HepG2 (cell line): ENCODE results near the gene DDRGK1. TPM values are rescaled to one million over a fixed set of nuclear protein-coding genes. Genes with fewer than 3 reads are reported as not detected.
A peak's percentile ranks its signal among the peaks of the same experiment; 100 is the strongest.

Source experiments
- ATF1 ChIP-seq: IDR thresholded peaks from 2 replicates; pipeline ENCODE4 v1.6.1; 2016; ENCODE audit warnings: mild to moderate bottlenecking, control low read depth
- CENPBD1 ChIP-seq: sonication (generic); formaldehyde crosslinking; IDR thresholded peaks from 2 replicates; pipeline ENCODE4 v1.8.0; 2022; ENCODE audit warnings: missing genetic modification reagents, low read depth, mild to moderate bottlenecking, borderline replicate concordance
- IRF2 ChIP-seq: IDR thresholded peaks from 2 replicates; pipeline ENCODE4 v1.6.1; 2018; ENCODE audit warnings: missing genetic modification reagents, missing compliant biosample characterization
- KLF6 ChIP-seq: IDR thresholded peaks from 2 replicates; pipeline ENCODE4 v1.8.0; 2016; ENCODE audit warnings: missing biosample characterization, missing genetic modification reagents
- MYNN ChIP-seq: sonication (generic); formaldehyde crosslinking; IDR thresholded peaks from 2 replicates; pipeline ENCODE4 v1.4.0; 2020; ENCODE audit warnings: mild to moderate bottlenecking, low read depth, missing genetic modification reagents
- NFE2L1 ChIP-seq: sonication (generic); formaldehyde crosslinking; IDR thresholded peaks from 2 replicates; pipeline ENCODE4 v1.4.0; 2020; ENCODE audit warnings: missing genetic modification reagents, mild to moderate bottlenecking, borderline replicate concordance
- NFKBIZ ChIP-seq: IDR thresholded peaks from 2 replicates; pipeline ENCODE4 v1.6.1; 2018; ENCODE audit warnings: missing genetic modification reagents, missing compliant biosample characterization
- PITX1 ChIP-seq: sonication (generic); formaldehyde crosslinking; IDR thresholded peaks from 2 replicates; pipeline ENCODE4 v1.5.1; 2020; ENCODE audit warnings: mild to moderate bottlenecking, missing genetic modification reagents
- PRDM10 ChIP-seq: sonication (generic); formaldehyde crosslinking; IDR thresholded peaks from 2 replicates; pipeline ENCODE4 v1.4.0; 2020; ENCODE audit warnings: low read depth, missing genetic modification reagents
- PRPF4 ChIP-seq: fragments of 200-400 bp; formaldehyde crosslinking; IDR thresholded peaks from 2 replicates; pipeline ENCODE4 v1.6.1; 2016; ENCODE audit warnings: low read length, low read depth; ENCODE audit not compliant: poor library complexity, severe bottlenecking
- SMAD9 ChIP-seq: sonication (generic); formaldehyde crosslinking; IDR thresholded peaks from 2 replicates; pipeline ENCODE4 v1.5.1; 2020; ENCODE audit warnings: mild to moderate bottlenecking, missing genetic modification reagents
- SRSF9 ChIP-seq: fragments of 200-400 bp; formaldehyde crosslinking; IDR thresholded peaks from 2 replicates; pipeline ENCODE4 v1.6.1; 2018; ENCODE audit warnings: borderline replicate concordance, mild to moderate bottlenecking, low read depth, low read length; ENCODE audit not compliant: insufficient read depth, poor library complexity, severe bottlenecking
- STAG1 ChIP-seq: sonication (generic); formaldehyde crosslinking; IDR thresholded peaks from 2 replicates; pipeline ENCODE4 v1.4.0; 2020; ENCODE audit warnings: missing genetic modification reagents
- TCF7L2 ChIP-seq: IDR thresholded peaks from 2 replicates; pipeline ENCODE4 v1.6.1; 2011; ENCODE audit warnings: mild to moderate bottlenecking, low read depth, low read length, moderate library complexity
- TEF ChIP-seq: sonication (generic); formaldehyde crosslinking; IDR thresholded peaks from 2 replicates; pipeline ENCODE4 v1.5.0; 2020; ENCODE audit warnings: missing genetic modification reagents
- THYN1 ChIP-seq: sonication (generic); formaldehyde crosslinking; IDR thresholded peaks from 2 replicates; pipeline ENCODE4 v1.8.1; 2023; ENCODE audit warnings: low read depth, mild to moderate bottlenecking, moderate library complexity, missing genetic modification reagents, borderline replicate concordance
- ZMYM3 ChIP-seq: sonication (generic); formaldehyde crosslinking; IDR thresholded peaks from 2 replicates; pipeline ENCODE4 v1.5.1; 2020; ENCODE audit warnings: mild to moderate bottlenecking, missing genetic modification reagents
- ZNF251 ChIP-seq: sonication (generic); formaldehyde crosslinking; IDR thresholded peaks from 2 replicates; pipeline ENCODE4 v1.9.0; 2021; ENCODE audit warnings: mild to moderate bottlenecking, missing genetic modification reagents
- ZNF263 ChIP-seq: sonication (generic); formaldehyde crosslinking; IDR thresholded peaks from 2 replicates; pipeline ENCODE4 v1.4.0; 2020; ENCODE audit warnings: missing genetic modification reagents
- ZNF367 ChIP-seq: sonication (generic); formaldehyde crosslinking; IDR thresholded peaks from 2 replicates; pipeline ENCODE4 v1.4.0; 2020; ENCODE audit warnings: missing genetic modification reagents, borderline replicate concordance
- ZNF567 ChIP-seq: sonication (generic); formaldehyde crosslinking; IDR thresholded peaks from 2 replicates; pipeline ENCODE4 v1.8.1; 2023; ENCODE audit warnings: mild to moderate bottlenecking, missing genetic modification reagents, borderline replicate concordance
- ZNF891 ChIP-seq: sonication (generic); formaldehyde crosslinking; IDR thresholded peaks from 2 replicates; pipeline ENCODE4 v1.5.0; 2020; ENCODE audit warnings: mild to moderate bottlenecking, missing genetic modification reagents
- polyA plus RNA-seq, 8 experiments: library from polyadenylated mRNA; depleted of rRNA in 3 of 8; stranded (reverse) in 7 of 8; unstranded in 1 of 8; fragments of >200 nt; fragmentation: Illumina TruSeq in 4 of 8; extraction: Trizol in 4 of 8; gene quantifications; 2 replicates each; pipeline versions ENCODE4 v1.2.1 to v1.2.3, GENCODE V29; 2011 to 2016; ENCODE audit warnings: low read depth in 4 of 8, missing spikeins in 1 of 8, mixed read lengths in 1 of 8; ENCODE audit not compliant: insufficient read depth in 1 of 8
- total RNA-seq, 5 experiments: library from RNA; depleted of rRNA; stranded (reverse); fragments of >200 nt; fragmentation: Illumina TruSeq; extraction: Trizol; gene quantifications; 2 replicates each; pipeline ENCODE4 v1.2.3, GENCODE V29; 2016; ENCODE audit warnings: low read depth in 1 of 5
- TF ChIP-seq, protein P1 (sequence below): sonication (generic); formaldehyde crosslinking; IDR thresholded peaks from 2 replicates; pipeline ENCODE4 v1.5.0; 2020; ENCODE audit warnings: missing genetic modification reagents, mild to moderate bottlenecking, borderline replicate concordance

DDRGK1 gene
- total and polyA plus RNA-seq, 2 of the 13 experiments (the other 11 are each of a cell fraction or from before 2014, with no cell fraction given) = 96.7 to 149 TPM

GRCh38 chr20:3203315-3204123 lies 963 bp downstream of the DDRGK1 start (continued):
- TF ChIP-seq ATF1 (CRISPR knock-in tag) = no peak
- peak; percentile 31; the same call in 1 of the 2 replicates for TF ChIP-seq PITX1 (CRISPR knock-in tag)
- TF ChIP-seq NFKBIZ (CRISPR knock-in tag) = 0 out of 2 replicates have a peak, but pooled peaks have one; percentile 30
- no peak for TF ChIP-seq PRDM10 (CRISPR knock-in tag)
- TF ChIP-seq IRF2 (CRISPR knock-in tag) = no peak
- TF ChIP-seq PRPF4 = no peak
- peak; percentile 17; the same call in 1 of the 2 replicates for TF ChIP-seq STAG1 (CRISPR knock-in tag)
- TF ChIP-seq CENPBD1 (CRISPR knock-in tag) = peak; percentile 37; the same call in 1 of the 2 replicates
- peak; percentile 89; the same call in 1 of the 2 replicates for TF ChIP-seq ZNF567 (CRISPR knock-in tag)
- no peak for TF ChIP-seq KLF6
- 0 out of 2 replicates have a peak, but pooled peaks have one; percentile 41 for TF ChIP-seq ZNF263 (CRISPR knock-in tag)
- peak; percentile 66; the same call in 1 of the 2 replicates for TF ChIP-seq ZNF367 (CRISPR knock-in tag)
- TF ChIP-seq THYN1 (CRISPR knock-in tag) = no peak
- TF ChIP-seq ZMYM3 (CRISPR knock-in tag) = no peak
- no peak for TF ChIP-seq SMAD9 (CRISPR knock-in tag)
- TF ChIP-seq, protein P1, sequence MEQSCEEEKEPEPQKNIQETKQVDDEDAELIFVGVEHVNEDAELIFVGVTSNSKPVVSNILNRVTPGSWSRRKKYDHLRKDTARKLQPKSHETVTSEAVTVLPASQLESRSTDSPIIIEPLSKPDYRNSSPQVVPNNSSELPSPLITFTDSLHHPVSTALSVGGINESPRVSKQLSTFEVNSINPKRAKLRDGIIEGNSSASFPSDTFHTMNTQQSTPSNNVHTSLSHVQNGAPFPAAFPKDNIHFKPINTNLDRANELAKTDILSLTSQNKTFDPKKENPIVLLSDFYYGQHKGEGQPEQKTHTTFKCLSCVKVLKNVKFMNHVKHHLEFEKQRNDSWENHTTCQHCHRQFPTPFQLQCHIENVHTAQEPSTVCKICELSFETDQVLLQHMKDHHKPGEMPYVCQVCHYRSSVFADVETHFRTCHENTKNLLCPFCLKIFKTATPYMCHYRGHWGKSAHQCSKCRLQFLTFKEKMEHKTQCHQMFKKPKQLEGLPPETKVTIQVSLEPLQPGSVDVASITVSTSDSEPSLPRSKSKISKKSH (CRISPR knock-in tag) = peak; percentile 82
- no peak for TF ChIP-seq SRSF9
- 0 out of 2 replicates have a peak, but pooled peaks have one; percentile 30 for TF ChIP-seq TEF (CRISPR knock-in tag)
- no peak for TF ChIP-seq MYNN
- TF ChIP-seq NFE2L1 (CRISPR knock-in tag) = no peak
- no peak for TF ChIP-seq TCF7L2
- no peak; the same call in 1 of the 2 replicates for TF ChIP-seq ZNF891 (CRISPR knock-in tag)
- TF ChIP-seq ZNF251 (CRISPR knock-in tag) = no peak
